ENCODE measurements around the gene FHL2. TPM values are rescaled to one million over a fixed set of nuclear protein-coding genes. Genes with fewer than 3 reads are reported as not detected.

Gene FHL2
- total and polyA plus RNA-seq, 4 donors: 3.9 to 9.0 (median 6.5) TPM

GRCh38 chr2:105421053-105421452 is 22.2 kb upstream of the FHL2 start (continued):
- TF ChIP-seq, protein P1, sequence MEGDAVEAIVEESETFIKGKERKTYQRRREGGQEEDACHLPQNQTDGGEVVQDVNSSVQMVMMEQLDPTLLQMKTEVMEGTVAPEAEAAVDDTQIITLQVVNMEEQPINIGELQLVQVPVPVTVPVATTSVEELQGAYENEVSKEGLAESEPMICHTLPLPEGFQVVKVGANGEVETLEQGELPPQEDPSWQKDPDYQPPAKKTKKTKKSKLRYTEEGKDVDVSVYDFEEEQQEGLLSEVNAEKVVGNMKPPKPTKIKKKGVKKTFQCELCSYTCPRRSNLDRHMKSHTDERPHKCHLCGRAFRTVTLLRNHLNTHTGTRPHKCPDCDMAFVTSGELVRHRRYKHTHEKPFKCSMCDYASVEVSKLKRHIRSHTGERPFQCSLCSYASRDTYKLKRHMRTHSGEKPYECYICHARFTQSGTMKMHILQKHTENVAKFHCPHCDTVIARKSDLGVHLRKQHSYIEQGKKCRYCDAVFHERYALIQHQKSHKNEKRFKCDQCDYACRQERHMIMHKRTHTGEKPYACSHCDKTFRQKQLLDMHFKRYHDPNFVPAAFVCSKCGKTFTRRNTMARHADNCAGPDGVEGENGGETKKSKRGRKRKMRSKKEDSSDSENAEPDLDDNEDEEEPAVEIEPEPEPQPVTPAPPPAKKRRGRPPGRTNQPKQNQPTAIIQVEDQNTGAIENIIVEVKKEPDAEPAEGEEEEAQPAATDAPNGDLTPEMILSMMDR (IDR thresholded peaks at IDR 0.05; ENCODE audit: low read depth, low read length, missing input control): no peak
- TF ChIP-seq HNF4G (IDR thresholded peaks at IDR 0.05) (peak; percentile 96), HNF4A (conservative IDR thresholded peaks at IDR 0.05) (peak; percentile 99 to 100), YY1 (IDR thresholded peaks at IDR 0.05) (peak; percentile 87)
- TF ChIP-seq, protein P2, sequence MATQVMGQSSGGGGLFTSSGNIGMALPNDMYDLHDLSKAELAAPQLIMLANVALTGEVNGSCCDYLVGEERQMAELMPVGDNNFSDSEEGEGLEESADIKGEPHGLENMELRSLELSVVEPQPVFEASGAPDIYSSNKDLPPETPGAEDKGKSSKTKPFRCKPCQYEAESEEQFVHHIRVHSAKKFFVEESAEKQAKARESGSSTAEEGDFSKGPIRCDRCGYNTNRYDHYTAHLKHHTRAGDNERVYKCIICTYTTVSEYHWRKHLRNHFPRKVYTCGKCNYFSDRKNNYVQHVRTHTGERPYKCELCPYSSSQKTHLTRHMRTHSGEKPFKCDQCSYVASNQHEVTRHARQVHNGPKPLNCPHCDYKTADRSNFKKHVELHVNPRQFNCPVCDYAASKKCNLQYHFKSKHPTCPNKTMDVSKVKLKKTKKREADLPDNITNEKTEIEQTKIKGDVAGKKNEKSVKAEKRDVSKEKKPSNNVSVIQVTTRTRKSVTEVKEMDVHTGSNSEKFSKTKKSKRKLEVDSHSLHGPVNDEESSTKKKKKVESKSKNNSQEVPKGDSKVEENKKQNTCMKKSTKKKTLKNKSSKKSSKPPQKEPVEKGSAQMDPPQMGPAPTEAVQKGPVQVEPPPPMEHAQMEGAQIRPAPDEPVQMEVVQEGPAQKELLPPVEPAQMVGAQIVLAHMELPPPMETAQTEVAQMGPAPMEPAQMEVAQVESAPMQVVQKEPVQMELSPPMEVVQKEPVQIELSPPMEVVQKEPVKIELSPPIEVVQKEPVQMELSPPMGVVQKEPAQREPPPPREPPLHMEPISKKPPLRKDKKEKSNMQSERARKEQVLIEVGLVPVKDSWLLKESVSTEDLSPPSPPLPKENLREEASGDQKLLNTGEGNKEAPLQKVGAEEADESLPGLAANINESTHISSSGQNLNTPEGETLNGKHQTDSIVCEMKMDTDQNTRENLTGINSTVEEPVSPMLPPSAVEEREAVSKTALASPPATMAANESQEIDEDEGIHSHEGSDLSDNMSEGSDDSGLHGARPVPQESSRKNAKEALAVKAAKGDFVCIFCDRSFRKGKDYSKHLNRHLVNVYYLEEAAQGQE (IDR thresholded peaks at IDR 0.05): peak; percentile 92

GRCh38 chr2:105418522-105418921 is 19.7 kb upstream of the FHL2 start:
- no peaks in the 10 kb centered on the region for H3K36me3 ChIP-seq (ENCODE audit: control insufficient read depth in 4 of 4, insufficient read depth in 3 of 4, low read depth in 1 of 4, low read length in 3 of 4)
- TF ChIP-seq HNF4A (conservative IDR thresholded peaks at IDR 0.05) (no peak), FOXA2 (IDR thresholded peaks at IDR 0.05) (no peak), GABPA (IDR thresholded peaks at IDR 0.05 in 1 of 2, conservative IDR thresholded peaks at IDR 0.05 in 1 of 2) (no peak), EGR1 (IDR thresholded peaks at IDR 0.05; ENCODE audit: low read depth in 2 of 2) (no peak)
- TF ChIP-seq, protein P2 (IDR thresholded peaks at IDR 0.05): no peak
- TF ChIP-seq, protein P3, sequence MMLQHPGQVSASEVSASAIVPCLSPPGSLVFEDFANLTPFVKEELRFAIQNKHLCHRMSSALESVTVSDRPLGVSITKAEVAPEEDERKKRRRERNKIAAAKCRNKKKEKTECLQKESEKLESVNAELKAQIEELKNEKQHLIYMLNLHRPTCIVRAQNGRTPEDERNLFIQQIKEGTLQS (IDR thresholded peaks at IDR 0.05): no peak
- no peak overlapping the region for H3K9ac ChIP-seq (ENCODE audit: low read depth in 1 of 2, low read length in 2 of 2)
- H3K4me3 ChIP-seq (ENCODE audit: low read depth in 1 of 3, low read length in 3 of 3): no peak overlapping the region
- peaks cover 2 to 19% (median 12%) of the 10 kb centered on the region in 4 donors for H3K4me1 ChIP-seq (ENCODE audit: control insufficient read depth in 4 of 4, insufficient read depth in 4 of 4, low read length in 3 of 4)
- peaks cover 0 to 4% (median 1%) of the 10 kb centered on the region in 4 donors for H3K9me3 ChIP-seq (ENCODE audit: control insufficient read depth in 4 of 4, low read length in 3 of 4)
- 97% methylated on average over 6 of the region's 6 CpGs for WGBS
- no peak for DNase-seq (ENCODE audit: low spot score)
- H3K27ac ChIP-seq (ENCODE audit: low read depth in 1 of 2, low read length in 2 of 2): no peak overlapping the region
- no peaks in the 10 kb centered on the region for H3K27me3 ChIP-seq (ENCODE audit: control insufficient read depth in 4 of 4, insufficient read depth in 4 of 4, low read length in 3 of 4)
